Measurements from ENCODE around the gene ESYT2. TPM values are rescaled to one million over a fixed set of nuclear protein-coding genes. Genes with fewer than 3 reads are reported as not detected.
A peak's percentile ranks its signal among the peaks of the same experiment; 100 is the strongest.

ESYT2 gene
- total RNA-seq, 1 experiment from 2014 or later = 68.2 TPM

GRCh38 chr7:158819571-158820203 lies 9.6 kb downstream of the ESYT2 start:
- Histone ChIP-seq H4K20me1 (ENCODE audit: insufficient read depth) (no peaks in the 10 kb centered on the region), H3K36me3 (ENCODE audit: control insufficient read depth in 1 of 2, insufficient read depth in 2 of 2, low read length in 2 of 2) (no peaks in the 10 kb centered on the region), H3K27ac (ENCODE audit: low read depth, low read length) (peak overlapping the region; percentile 92), H3K79me2 (ENCODE audit: insufficient read depth, low read length) (peaks cover 100% of the 10 kb centered on the region), H3K4me2 (ENCODE audit: low read length) (peak overlapping the region; percentile 85), H3K9me3 (ENCODE audit: control insufficient read depth in 1 of 2, insufficient read depth in 1 of 2, low read depth in 1 of 2, low read length in 2 of 2) (no peaks in the 10 kb centered on the region), H3K9ac (ENCODE audit: low read length) (peak overlapping the region; percentile 72), H3K4me1 (ENCODE audit: control insufficient read depth in 1 of 2, insufficient read depth in 2 of 2, low read length in 2 of 2) (peaks cover 60 to 98% of the 10 kb centered on the region in 2 experiments), H3K27me3 (ENCODE audit: insufficient read depth, low read length) (no peaks in the 10 kb centered on the region), H3K9me2 (ENCODE audit: insufficient read depth) (no peaks in the 10 kb centered on the region), H2AFZ (ENCODE audit: low read depth, low read length, poor library complexity, severe bottlenecking) (no peak overlapping the region), H3K4me3 (replicated peaks in 1 of 2; ENCODE audit: low read depth in 1 of 2, low read length in 2 of 2) (peak overlapping the region in 1 of 2 experiments; percentile 51; a peak in 2 of 4 replicates)
- no peak for TF ChIP-seq POLR2AphosphoS5 (IDR thresholded peaks at IDR 0.05; ENCODE audit: low read depth, low read length)
- 0 out of 2 replicates have a peak, but pooled peaks have one; percentile 17 for TF ChIP-seq SIN3A (IDR thresholded peaks at IDR 0.05; ENCODE audit: low read depth)
- intact Hi-C loops (cut with micrococcal nuclease) = loop anchor here (10.0 kb wide), 1 partner anchor 115 kb away; the partner anchor contains the start of gene NCAPG2
- CTCF ChIA-PET = no interaction called here
- RAD21 ChIA-PET (ENCODE audit: low non-redundant PET in 1 of 2, low total read pairs in 2 of 2, uncharacterized antibody in 2 of 2, unreplicated experiment in 2 of 2) = no interaction called here
- BruUV-seq (replicated peaks) = no TSS peak
- DNase-seq (ENCODE audit: low read depth, low spot score) (no peak), ATAC-seq (no peak)
- POLR2A ChIA-PET = no interaction called here

GRCh38 chr7:158818325-158819213 lies 10.7 kb downstream of the ESYT2 start:
- H3K4me3 ChIP-seq (replicated peaks in 1 of 2; ENCODE audit: low read depth in 1 of 2, low read length in 2 of 2) = peak overlapping the region; percentile 38 to 51
- DNase-seq (ENCODE audit: low read depth, low spot score) (peak; percentile 95), ATAC-seq (peak; percentile 75)
- H3K4me2 ChIP-seq (ENCODE audit: low read length) = peak overlapping the region; percentile 85
- intact Hi-C loops (cut with micrococcal nuclease) = loop anchor here (1.0 kb wide), 1 partner anchor 38 kb away; the partner anchor contains the start of gene DYNC2I1
- H3K9me2 ChIP-seq (ENCODE audit: insufficient read depth) = no peaks in the 10 kb centered on the region
- CTCF ChIA-PET = no interaction called here
- H3K4me1 ChIP-seq (ENCODE audit: control insufficient read depth in 1 of 2, insufficient read depth in 2 of 2, low read length in 2 of 2) = peaks cover 58 to 93% of the 10 kb centered on the region in 2 experiments
- no peaks in the 10 kb centered on the region for H3K27me3 ChIP-seq (ENCODE audit: insufficient read depth, low read length)
- peaks cover 97% of the 10 kb centered on the region for H3K79me2 ChIP-seq (ENCODE audit: insufficient read depth, low read length)
- peak overlapping the region; percentile 92 for H3K27ac ChIP-seq (ENCODE audit: low read depth, low read length)
- H3K9ac ChIP-seq (ENCODE audit: low read length) = peak overlapping the region; percentile 72
- TSS peak; percentile 75 for BruUV-seq (replicated peaks)
- H3K9me3 ChIP-seq (ENCODE audit: control insufficient read depth in 1 of 2, insufficient read depth in 1 of 2, low read depth in 1 of 2, low read length in 2 of 2) = no peaks in the 10 kb centered on the region
- POLR2A ChIA-PET = interaction anchor here (0.7 kb wide), 1 partner anchor 45 kb away, joined by 3 read pairs; no protein-coding TSS in a partner anchor
- no peaks in the 10 kb centered on the region for H4K20me1 ChIP-seq (ENCODE audit: insufficient read depth)
- RAD21 ChIA-PET (ENCODE audit: low non-redundant PET in 1 of 2, low total read pairs in 2 of 2, uncharacterized antibody in 2 of 2, unreplicated experiment in 2 of 2) = interaction anchor here in 1 of 2 experiments (0.6 to 0.8 kb wide), 2 partner anchors 36 to 45 kb away, joined by 5 read pairs; no protein-coding TSS in a partner anchor
- H2AFZ ChIP-seq (ENCODE audit: low read depth, low read length, poor library complexity, severe bottlenecking) = no peak overlapping the region
- H3K36me3 ChIP-seq (ENCODE audit: control insufficient read depth in 1 of 2, insufficient read depth in 2 of 2, low read length in 2 of 2) = no peaks in the 10 kb centered on the region
- TF ChIP-seq TCF7L2 (IDR thresholded peaks at IDR 0.05; ENCODE audit: borderline replicate concordance, extremely low read depth, insufficient read depth, insufficient read length) (no peak), POLR2A (IDR thresholded peaks at IDR 0.05; ENCODE audit: borderline replicate concordance, extremely low read depth, insufficient read depth, insufficient read length) (no peak), MAX (IDR thresholded peaks at IDR 0.05) (peak; percentile 94), CBX3 (IDR thresholded peaks at IDR 0.05; ENCODE audit: low read depth) (peak; percentile 97), CEBPB (IDR thresholded peaks at IDR 0.05; ENCODE audit: low read depth) (no peak; the same call in none of the 2 replicates), JUND (IDR thresholded peaks at IDR 0.05) (peak; percentile 91), EZH2phosphoT487 (IDR thresholded peaks at IDR 0.05; ENCODE audit: borderline replicate concordance) (no peak), ZBTB33 (IDR thresholded peaks at IDR 0.05; ENCODE audit: extremely low read depth, insufficient replicate concordance, low read length) (peak; percentile 52), SRF (IDR thresholded peaks at IDR 0.05; ENCODE audit: low read depth) (0 out of 2 replicates have a peak, but pooled peaks have one; percentile 66)

Data from HCT116 (cell line).